Loucy (cell line): Measurements from ENCODE around the gene RBMS3.

Source experiments
- EZH2phosphoT487 ChIP-seq: fragments of 200-600 bp; IDR thresholded peaks from 2 replicates; pipeline ENCODE4 v1.6.1; 2018; ENCODE audit warnings: antibody characterized with exemption, mild to moderate bottlenecking, moderate library complexity, borderline replicate concordance
- TF ChIP-seq, protein P1 (sequence below): fragments of 200-600 bp; sonication (generic); conservative IDR thresholded peaks from 2 replicates; pipeline ENCODE4 v1.5.1; 2014; ENCODE audit warnings: mild to moderate bottlenecking, antibody characterized with exemption, low read length

DNA sequence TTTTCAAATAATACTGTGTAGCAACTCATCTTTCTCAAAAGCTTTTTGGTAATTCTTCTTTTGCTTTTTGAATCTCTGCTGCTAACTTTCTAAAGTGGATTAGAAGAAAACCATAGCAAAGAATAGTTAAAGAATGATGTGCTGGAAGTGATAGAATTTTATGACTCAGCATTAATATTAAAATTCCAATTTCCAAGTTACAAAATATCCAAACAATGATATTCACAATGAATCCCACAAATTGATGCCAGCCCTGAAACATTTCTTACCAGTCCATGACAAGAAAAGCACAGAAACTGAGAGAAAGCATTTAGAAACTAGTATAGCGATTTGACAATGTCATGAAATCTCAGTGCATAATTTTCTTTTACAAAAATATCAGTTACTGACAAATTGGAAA lies 482.2 kb downstream of the RBMS3 start:
- TF ChIP-seq, protein P1, sequence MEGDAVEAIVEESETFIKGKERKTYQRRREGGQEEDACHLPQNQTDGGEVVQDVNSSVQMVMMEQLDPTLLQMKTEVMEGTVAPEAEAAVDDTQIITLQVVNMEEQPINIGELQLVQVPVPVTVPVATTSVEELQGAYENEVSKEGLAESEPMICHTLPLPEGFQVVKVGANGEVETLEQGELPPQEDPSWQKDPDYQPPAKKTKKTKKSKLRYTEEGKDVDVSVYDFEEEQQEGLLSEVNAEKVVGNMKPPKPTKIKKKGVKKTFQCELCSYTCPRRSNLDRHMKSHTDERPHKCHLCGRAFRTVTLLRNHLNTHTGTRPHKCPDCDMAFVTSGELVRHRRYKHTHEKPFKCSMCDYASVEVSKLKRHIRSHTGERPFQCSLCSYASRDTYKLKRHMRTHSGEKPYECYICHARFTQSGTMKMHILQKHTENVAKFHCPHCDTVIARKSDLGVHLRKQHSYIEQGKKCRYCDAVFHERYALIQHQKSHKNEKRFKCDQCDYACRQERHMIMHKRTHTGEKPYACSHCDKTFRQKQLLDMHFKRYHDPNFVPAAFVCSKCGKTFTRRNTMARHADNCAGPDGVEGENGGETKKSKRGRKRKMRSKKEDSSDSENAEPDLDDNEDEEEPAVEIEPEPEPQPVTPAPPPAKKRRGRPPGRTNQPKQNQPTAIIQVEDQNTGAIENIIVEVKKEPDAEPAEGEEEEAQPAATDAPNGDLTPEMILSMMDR: no peak
- TF ChIP-seq EZH2phosphoT487: no peak
